GM21381 (cell line): ENCODE data around the gene GNRHR.
"Not testable (repeated sequence)": the region's sequence is repeated elsewhere in the genome, so short reads cannot be mapped to it uniquely, and the experiment has no call there.

ENCODE experiments used
- ATAC-seq: cut with Tn5 transposase; IDR thresholded peaks from one replicate; pipeline ENCODE4 v1.9.1; 2021; ENCODE audit warnings: mild to moderate bottlenecking, moderate library complexity; ENCODE audit not compliant: unreplicated experiment

The GNRHR gene, protein sequence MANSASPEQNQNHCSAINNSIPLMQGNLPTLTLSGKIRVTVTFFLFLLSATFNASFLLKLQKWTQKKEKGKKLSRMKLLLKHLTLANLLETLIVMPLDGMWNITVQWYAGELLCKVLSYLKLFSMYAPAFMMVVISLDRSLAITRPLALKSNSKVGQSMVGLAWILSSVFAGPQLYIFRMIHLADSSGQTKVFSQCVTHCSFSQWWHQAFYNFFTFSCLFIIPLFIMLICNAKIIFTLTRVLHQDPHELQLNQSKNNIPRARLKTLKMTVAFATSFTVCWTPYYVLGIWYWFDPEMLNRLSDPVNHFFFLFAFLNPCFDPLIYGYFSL

DNA sequence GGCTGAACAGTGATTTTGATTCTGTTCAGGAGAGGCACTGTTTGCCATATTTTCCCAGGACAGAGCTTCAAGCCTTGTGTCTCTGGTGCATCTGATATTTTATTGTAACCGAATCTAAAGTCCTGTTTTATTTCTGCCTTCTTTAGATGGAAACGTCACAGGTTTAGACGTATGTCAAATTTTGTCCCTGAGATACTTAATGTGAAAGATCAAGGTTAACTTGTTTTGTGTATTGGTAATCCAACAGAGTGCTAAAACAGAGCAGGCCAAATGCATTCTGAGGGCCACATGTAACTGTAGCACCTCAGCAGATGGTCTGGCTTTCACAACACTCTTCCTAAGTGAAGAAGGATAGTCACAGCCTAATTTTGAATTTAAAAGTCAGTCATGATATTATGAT lies at the start of gene GNRHR:
TSS of gene GNRHR (minus strand) at position 101 of the 400 bp plus-strand sequence. CDS start at position 48, 53 bp downstream.
- ATAC-seq: no peak

DNA sequence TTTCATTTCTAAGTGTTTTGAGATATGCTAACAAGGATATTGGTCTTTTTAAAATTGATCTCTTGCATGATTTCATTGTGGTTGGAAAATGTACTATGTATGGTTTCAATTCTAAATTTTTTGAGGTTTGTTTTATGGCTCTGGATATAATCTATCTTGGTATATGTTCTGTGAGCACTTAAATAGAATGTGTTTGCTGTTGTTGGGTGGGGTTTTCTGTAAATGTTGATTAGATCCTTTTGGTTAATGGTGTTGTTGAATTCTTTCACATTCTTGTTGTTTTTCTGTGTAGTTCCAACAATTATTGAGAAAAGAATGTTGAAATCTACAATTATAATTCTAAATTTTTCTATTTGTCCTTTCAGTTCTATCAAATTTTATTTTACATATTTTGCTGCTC lies 42.6 kb upstream of the GNRHR start:
- ATAC-seq: no peak

DNA sequence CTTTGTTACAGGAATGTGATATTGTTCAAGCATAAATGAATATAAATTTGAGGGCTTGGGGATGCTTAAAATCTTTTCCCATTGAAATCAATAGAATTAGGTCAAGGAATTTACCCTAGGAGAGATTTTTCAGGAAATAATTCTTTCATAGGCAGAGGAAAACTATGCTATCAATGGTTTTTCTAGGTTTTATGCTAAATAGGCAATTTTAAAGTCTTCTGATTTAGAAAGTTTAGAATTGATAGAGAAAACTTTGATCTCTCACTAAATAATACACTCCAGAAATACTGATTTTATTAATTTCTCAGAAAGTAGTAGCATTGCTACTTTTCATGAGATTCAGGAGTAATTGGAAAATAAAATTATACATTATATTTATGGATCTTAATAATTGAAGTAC lies 36.5 kb upstream of the GNRHR start:
- ATAC-seq: no peak

DNA sequence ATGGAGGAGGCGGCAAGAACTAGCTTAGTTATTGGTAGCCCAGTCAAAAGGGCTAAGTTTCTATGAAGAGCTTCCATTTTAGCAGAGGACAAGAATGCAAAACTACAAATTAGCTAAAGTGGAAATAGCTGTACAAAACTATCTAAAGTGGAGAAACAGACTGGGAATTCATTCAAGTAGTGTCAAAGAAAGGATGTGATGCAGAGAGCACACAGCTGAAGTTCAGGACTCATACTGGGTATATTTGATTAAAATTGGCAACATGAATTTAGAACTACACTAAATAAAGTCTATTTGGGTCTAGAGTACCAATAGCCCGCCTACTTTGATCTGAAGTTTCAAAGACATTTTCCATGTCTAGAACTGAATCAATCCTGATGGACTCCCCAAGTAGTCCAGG lies 33.1 kb upstream of the GNRHR start:
- ATAC-seq: no peak

DNA sequence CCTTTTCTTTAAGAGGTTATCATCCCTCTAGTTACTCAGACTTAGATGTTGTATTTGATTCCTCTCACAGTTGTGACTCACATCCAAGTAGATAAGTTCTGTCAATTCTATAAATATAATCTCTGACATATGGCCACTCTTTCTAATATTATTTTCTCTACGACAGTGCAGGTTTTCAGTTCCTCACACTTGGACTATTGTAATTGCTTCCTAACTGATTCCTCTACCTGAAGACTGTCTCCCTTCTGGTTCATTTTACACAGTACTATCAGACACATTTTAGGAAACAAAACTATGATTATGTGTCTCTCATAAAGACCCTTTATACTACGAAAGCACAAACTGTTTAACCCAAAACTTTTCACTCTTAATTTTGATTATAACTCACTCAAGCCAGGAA lies 31.3 kb upstream of the GNRHR start:
- no peak for ATAC-seq

DNA sequence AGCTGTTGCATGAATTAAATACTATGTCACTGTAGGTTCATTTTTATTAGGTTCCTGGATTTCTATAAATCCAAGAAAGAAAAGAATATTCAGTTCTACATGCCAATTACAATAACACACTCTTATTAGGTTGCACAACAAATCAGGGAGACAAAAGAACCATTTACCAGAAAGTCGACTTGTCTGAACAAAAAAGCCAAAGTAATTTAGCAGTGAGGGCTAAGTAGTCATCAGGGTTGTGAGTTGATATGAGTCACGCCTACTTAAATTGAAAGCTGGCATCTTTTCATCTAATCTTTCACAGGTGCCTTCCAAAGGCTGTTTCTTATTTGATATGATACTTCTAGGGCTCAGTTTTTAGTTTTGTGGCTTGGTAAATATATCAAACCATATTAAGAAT lies 25.4 kb upstream of the GNRHR start:
- no peak for ATAC-seq

DNA sequence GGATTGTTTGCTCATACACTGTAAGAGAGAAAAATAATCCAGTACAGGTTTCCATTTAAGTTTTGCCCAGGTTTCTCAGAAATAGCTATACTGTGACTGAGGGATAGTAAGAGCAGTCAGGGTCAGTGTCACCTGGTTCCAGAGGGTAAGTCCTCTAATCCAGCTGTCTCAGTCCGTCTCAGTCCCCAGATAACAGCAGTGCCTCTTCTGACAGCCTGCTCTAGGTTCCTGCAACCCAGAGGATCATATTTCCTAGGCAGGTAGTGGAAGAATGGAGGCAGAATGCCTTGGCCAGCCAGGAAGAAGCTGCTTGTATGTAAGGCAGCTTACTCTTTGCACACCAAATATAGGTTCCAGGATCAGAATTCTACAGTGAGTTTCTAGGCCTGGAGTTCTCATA lies 22.6 kb upstream of the GNRHR start:
- no peak for ATAC-seq

DNA sequence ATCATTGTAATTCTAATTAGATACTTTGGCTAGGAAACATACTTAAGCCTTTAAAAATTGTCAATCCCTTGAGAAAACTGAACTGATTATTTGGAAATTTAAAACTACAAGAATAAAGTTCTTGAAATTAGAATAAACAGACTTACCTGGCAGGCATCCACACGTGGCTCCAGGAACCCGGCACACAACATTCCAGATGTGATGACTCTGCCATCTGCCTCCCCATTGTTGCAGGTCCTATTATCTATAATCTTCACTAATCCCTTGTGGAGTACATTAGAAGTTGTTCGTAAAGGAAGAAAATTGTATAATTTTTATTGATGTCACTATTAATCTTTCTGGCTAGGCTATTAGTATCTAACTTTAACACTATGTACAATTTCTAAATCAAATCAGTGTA lies 16.2 kb upstream of the GNRHR start:
- ATAC-seq: no peak

DNA sequence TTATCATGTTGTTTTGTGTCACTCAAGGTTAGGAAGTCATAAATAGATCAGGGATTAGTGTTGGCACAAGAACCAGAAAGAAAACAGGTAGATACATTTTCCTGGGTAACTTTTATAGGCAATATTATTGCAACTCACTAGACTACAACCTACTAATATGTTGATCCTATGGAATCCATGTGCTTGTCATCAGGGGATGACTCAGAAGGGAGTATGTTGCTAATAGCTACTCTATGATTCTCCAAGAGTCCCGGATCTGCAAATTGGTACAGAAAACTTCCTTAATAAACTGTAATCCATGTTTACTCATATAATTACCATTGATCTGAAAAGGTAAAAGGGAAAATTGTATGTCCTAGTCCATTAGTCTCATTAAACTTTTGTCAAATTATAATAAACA lies 11.7 kb upstream of the GNRHR start:
- no peak for ATAC-seq

DNA sequence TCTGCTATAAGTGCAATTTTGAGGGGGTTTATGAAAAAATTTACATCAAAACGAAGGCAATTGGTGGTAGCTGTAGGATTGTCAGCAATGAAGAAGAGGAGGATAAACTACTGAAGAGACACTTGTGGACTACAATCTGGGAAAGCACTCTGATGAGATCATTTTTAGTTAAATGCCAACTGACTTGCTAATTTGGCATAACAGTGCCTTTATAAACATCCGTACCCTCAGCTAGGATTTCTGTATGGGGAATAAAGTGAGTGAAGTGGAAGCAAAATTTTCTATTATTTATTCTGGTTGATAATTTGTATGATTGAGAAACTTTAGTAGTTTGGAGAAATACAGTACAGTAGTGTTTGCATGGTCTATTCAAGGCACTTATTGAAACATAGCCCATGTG lies 11.2 kb upstream of the GNRHR start:
- ATAC-seq: no peak

DNA sequence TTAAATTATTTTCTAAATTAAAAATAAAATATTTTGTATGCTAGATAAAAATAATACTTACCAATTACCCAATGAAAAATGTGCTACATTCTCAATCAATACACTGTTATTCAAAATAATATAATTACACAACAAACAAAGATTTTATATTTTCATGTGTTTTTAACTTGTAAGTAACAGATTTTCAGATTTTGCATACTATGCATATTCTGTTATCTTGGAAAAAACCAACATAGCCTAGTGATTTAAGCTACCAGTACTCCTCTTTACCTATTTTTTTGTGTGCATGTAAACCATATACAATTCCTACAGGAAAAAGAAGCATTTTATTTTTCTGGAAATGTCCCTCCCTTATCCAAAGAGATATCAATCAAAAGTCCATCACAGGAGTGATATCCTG lies 10.0 kb upstream of the GNRHR start:
- ATAC-seq: no peak

DNA sequence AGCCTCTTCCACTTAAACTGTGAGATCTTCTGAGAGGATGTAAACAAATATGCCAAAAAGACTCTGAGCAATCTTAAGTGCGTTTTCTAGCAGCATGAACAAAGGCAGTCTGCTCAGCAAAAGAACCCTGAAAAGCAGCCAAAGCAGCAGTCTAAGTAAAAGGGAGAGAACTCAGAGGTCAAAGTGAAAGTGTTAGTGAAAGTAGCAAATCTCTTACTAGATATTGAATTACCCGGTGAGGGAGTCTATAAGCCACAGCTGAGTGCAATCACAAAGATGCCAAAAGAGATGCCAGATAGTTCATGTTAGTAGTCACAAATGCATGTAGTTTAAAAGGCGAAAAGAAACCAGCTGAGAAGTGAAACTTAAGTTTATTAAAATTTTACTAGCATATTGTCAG lies 7.9 kb upstream of the GNRHR start:
- ATAC-seq: peak; percentile 98

DNA sequence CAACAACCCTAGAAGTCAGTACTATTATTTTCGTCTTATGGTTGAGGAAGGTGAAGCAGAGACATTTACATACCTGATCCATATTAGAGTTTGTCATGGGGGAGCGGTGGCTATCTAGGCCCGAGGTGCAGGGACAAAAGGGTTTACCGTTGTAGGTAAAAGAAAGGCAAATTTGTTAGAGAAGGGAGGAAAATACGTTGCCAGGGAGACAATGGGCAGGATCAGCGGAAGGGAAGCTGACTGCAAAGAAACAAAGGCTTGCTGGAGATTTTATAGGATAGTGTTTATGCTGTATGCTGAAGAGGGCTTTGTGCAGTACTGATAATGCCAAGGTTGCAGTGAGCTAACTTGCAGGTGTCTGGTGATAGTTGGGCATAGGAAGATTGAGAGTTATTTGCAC lies 2.8 kb upstream of the GNRHR start:
- not testable (repeated sequence) for ATAC-seq

DNA sequence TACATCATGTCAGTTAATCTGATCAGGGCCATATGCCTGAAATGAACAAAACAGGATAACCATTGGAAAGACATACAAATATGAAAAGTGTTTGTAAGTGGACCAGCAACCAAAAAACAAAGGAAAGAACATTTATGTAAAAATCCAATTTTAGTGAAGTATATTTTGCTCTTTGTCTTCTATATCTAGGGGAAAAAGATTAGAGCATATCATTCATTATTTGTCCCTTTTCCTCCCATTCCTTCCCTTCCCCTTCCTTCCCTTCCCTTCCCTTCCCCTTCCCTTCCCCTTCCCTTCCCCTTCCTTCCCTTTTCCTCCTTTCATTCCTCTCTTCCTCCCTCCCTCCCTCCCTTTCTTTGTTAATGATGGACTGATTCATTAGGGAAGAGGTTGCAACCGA lies 1.8 kb upstream of the GNRHR start:
- no peak for ATAC-seq

DNA sequence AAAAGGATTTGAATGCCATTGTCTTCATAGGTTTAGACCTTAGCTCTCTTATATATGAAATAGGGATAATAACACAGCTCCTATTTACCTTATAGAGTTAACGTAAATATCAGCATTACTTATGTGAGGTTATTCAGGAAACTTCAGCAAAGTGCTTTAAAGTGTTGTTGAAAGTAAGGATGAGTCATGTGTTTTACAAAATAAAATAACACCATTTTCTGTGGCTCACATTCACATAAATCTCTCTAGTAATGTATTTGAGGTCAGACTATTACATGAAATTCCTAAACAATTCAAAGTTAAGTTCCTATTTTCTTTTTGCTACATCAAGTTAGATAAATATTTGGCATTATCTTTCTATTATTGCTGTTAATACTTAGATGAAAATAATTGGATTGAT lies 2.9 kb downstream of the GNRHR start:
- ATAC-seq: no peak

DNA sequence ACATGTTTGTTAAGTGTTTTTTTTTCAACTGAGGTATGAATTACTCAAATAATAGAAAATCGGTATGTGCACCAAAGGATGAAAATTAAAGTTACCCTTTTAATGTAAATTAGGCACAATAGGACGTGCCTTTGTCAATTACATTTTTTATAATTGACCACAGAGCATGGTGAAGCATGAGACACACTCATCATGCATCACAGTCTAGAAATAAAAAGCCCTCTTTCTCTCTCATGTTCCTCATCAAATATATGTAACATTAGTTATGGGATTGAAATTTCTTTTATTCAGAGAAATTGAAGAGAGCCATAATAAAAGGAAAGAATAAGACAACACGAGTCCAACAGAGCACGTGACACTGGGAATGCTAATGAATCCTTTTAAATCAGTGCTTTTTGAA lies 3.5 kb downstream of the GNRHR start:
- ATAC-seq: no peak

DNA sequence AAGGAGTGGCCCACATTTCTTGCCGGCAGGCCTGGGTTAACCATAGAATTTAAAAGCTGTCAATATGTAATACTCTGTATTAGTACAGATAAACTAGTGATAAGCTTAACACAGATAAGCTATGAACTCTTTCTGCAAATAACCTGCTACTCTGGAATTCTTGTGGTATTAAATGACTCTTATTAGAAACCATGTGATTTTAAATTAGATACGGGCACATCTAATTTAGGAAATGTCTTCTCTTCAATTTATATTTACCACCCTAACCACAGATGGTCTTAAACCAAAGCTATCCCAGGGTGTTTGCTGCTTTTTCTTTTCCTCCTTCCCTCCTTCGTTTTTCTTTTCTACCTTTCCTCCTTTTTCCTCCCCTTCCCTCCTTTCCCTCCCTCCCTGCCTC lies 4.9 kb downstream of the GNRHR start:
- ATAC-seq: no peak

DNA sequence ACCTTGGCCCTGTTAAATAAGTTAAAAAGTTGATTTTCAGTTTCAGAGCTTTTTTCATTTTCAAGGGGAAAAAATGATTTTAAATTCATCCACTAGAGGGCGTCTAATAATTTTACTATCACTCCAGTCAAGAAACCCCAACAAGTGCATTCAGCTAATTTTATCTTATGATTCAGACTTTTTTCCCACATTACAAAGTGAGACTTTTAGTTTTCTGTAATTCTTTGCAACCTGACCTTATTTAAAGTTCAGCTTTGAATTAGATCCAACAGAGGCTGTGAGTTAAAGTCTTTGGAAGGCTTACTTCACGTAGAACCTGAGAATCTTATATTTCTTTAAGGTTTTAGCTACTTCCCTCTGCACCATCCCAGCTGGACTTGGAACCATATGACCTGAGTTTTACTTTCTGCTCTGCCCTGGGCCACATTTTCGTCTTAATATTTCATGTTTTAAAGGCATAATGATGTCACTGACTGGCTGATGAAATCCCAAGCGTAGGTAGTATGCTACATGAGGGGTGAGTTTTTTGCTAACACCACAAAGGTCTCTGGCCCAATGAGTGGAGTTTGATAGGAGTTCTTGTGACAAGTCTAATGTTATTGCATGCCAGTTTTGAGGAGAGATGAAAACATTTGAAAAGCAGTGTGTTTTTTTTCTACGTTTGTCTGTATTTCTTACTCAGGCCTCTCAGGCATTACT lies 7.2 kb downstream of the GNRHR start:
- ATAC-seq: no peak

DNA sequence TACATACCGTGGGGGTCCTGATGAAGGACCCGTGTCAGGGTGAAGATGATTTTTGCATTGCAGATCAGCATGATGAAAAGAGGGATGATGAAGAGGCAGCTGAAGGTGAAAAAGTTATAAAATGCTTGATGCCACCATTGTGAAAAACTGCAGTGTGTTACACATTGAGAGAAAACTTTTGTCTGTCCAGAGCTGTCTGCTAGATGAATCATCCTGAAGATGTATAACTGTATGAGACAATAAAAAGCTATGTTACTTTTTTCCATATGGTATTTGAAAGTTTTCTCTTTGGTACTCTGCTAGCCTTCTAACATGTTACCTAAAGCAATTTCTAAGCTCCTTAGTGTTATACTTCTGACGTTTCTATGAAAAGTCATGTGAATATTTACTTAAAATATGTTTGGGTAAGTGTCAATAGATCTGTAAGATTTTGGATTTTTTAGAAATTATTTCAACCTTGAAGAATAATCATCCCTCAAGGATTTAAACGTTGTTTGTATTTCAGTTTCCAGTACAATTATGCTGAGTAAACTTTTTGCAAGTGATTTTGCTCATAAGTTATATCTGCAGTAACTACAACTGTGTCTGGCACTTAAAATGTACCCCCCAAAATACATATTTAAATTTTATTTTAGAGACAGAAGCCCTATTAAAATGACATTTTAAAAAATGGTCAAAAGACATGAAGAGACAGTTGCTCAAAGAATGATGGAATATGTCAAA lies 9.5 kb downstream of the GNRHR start:
- no peak for ATAC-seq

DNA sequence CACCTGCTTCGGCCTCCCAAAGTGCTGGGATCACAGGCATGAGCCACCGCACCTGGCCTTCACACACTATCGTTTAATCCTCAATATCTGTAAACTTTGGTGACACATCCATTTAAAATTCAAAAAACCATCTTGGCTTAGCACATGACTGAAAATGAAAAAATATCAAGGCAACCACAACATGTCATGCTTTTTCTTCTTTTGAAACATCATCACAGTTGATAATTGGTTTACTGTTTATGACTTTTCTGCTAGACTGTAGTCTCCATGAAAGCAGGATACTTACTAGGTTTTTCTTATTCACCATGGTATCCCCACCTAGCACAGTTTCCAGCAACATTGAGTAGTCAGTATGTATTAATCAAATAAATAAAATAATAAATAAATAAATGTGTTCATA lies 11.0 kb downstream of the GNRHR start:
- ATAC-seq: no peak

DNA sequence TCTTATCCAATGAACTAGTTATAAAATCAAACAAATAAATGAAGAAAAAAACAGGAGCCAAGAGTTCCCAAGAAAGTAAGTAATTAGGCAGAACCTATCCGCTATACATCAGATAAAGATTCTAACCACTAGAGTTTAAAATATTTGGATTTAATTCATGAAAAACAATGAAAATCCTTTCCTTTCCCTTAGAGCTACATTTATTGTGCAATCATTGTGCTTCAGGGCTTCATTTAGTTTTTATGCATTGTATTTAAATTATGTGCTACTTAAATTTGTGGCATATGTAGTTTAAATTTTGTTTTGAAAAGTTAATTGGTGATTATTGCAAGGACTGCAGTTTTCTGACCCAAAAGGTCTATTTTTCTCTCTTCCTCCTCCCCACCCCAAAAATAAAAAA lies 17.9 kb downstream of the GNRHR start:
- ATAC-seq: no peak

DNA sequence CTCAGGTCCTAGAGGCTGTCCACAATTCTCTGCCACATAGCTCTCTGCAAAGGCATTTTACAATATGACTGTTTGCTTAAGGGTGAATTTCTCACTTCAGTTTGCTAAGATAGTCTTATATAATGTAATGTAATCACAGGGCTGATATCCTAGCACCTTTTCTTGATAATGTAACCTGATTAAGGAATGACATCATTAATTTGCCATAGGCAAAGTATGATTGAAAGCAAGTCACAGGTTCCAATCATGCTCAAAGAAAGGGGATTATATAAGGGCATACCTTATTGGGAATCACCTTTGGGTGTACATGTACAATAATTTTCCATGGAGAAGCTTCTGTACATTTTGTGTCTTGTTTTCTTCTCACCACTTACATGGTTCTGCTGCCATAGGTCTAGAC lies 18.9 kb downstream of the GNRHR start:
- ATAC-seq: no peak
